Uterus (tissue), 2 donors: ENCODE measurements around the gene SAE1.

ENCODE experiments used
- POLR2A ChIP-seq, 2 donors: fragments of 450-650 bp; IDR thresholded peaks; one replicate each; pipeline ENCODE4 v1.6.1; 2016; ENCODE audit warnings: antibody characterized with exemption in 2 of 2, mild to moderate bottlenecking in 1 of 2, moderate library complexity in 1 of 2
- TF ChIP-seq, protein P1 (sequence below), 4 experiments: fragments of 200-600 bp in 2 of 4; fragments of 450-650 bp in 2 of 4; sonication (generic) in 2 of 4; IDR thresholded peaks; one replicate each; pipeline ENCODE4 v1.5.1; 2016 to 2019; ENCODE audit warnings: antibody characterized with exemption in 4 of 4, mild to moderate bottlenecking in 2 of 4, moderate library complexity in 1 of 4

DNA sequence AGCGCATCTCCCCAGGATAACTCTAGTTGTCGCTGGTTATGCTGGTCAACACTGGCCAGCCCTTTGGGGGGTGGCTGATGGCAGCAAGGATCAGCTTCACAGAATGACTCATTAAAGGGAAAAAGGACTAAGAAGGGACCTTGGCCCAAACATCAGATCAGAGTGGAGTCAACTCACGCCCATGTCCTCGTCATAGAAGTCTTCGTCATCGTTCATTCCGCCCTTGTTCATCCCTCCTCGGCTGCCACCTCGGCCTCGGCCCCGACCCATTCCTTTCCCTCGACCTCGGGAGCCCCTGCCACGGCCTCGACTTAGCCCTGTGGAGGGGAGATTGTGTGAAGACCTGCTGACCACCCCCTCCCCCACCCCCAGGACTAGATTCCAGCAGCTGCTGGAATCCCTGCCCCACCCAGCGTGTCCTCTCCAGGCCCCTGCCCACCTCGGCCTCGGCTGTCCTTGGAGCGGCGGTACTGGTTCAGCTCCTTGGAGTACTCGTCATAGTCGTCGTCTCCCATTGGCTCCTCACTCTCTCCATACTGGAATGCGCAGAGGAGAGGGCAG lies 45.7 kb upstream of the SAE1 start:
- TF ChIP-seq, protein P1, sequence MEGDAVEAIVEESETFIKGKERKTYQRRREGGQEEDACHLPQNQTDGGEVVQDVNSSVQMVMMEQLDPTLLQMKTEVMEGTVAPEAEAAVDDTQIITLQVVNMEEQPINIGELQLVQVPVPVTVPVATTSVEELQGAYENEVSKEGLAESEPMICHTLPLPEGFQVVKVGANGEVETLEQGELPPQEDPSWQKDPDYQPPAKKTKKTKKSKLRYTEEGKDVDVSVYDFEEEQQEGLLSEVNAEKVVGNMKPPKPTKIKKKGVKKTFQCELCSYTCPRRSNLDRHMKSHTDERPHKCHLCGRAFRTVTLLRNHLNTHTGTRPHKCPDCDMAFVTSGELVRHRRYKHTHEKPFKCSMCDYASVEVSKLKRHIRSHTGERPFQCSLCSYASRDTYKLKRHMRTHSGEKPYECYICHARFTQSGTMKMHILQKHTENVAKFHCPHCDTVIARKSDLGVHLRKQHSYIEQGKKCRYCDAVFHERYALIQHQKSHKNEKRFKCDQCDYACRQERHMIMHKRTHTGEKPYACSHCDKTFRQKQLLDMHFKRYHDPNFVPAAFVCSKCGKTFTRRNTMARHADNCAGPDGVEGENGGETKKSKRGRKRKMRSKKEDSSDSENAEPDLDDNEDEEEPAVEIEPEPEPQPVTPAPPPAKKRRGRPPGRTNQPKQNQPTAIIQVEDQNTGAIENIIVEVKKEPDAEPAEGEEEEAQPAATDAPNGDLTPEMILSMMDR (IDR thresholded peaks at IDR 0.05): no peak
- TF ChIP-seq POLR2A (IDR thresholded peaks at IDR 0.05): no peak
